SK-N-SH treated with all-trans-retinoic acid at 6 μM for 48 hours (cell line): ENCODE data around the gene HGS.

Experiments
- BACH2 ChIP-seq: fragments of 250-450 bp; sonication (Bioruptor Pico); IDR thresholded peaks from 2 replicates; pipeline ENCODE4 v1.9.0; 2021; ENCODE audit warnings: mild to moderate bottlenecking, borderline replicate concordance
- CSDC2 ChIP-seq: fragments of 250-450 bp; sonication (Bioruptor Pico); IDR thresholded peaks from 2 replicates; pipeline ENCODE4 v1.5.0; 2020; ENCODE audit warnings: mild to moderate bottlenecking, moderate library complexity
- ESRRG ChIP-seq: fragments of 250-450 bp; sonication (Bioruptor Pico); IDR thresholded peaks from 2 replicates; pipeline ENCODE4 v1.6.1; 2021; ENCODE audit warnings: mild to moderate bottlenecking
- POU6F1 ChIP-seq: fragments of 250-450 bp; sonication (Bioruptor Pico); IDR thresholded peaks from 2 replicates; pipeline ENCODE4 v1.8.0; 2021; ENCODE audit warnings: low read depth, mild to moderate bottlenecking, moderate library complexity, borderline replicate concordance
- RARB ChIP-seq: fragments of 250-450 bp; sonication (Bioruptor Pico); IDR thresholded peaks from 2 replicates; pipeline ENCODE4 v1.8.0; 2021; ENCODE audit warnings: mild to moderate bottlenecking, moderate library complexity
- SNAI2 ChIP-seq: fragments of 250-450 bp; sonication (Bioruptor Pico); IDR thresholded peaks from 2 replicates; pipeline ENCODE4 v1.5.0; 2020; ENCODE audit warnings: mild to moderate bottlenecking, moderate library complexity
- TOX ChIP-seq: fragments of 250-450 bp; sonication (Bioruptor Pico); IDR thresholded peaks from 2 replicates; pipeline ENCODE4 v1.8.0; 2021; ENCODE audit warnings: mild to moderate bottlenecking, moderate library complexity, borderline replicate concordance
- ZC3H10 ChIP-seq: fragments of 250-450 bp; sonication (Bioruptor Pico); IDR thresholded peaks from 2 replicates; pipeline ENCODE4 v1.5.1; 2021; ENCODE audit warnings: mild to moderate bottlenecking, moderate library complexity
- ZFP3 ChIP-seq: fragments of 250-450 bp; sonication (Bioruptor Pico); IDR thresholded peaks from 2 replicates; pipeline ENCODE4 v1.5.0; 2020; ENCODE audit warnings: mild to moderate bottlenecking, moderate library complexity
- ZFP30 ChIP-seq: fragments of 450-650 bp; formaldehyde crosslinking; IDR thresholded peaks from 2 replicates; pipeline ENCODE4 v1.5.0; 2022; ENCODE audit warnings: mild to moderate bottlenecking, moderate library complexity
- ZNF565 ChIP-seq: fragments of 450-650 bp; formaldehyde crosslinking; conservative IDR thresholded peaks from 2 replicates; pipeline ENCODE4 v1.5.0; 2020; ENCODE audit warnings: low read depth, mild to moderate bottlenecking, moderate library complexity
- ZNF70 ChIP-seq: fragments of 450-650 bp; formaldehyde crosslinking; IDR thresholded peaks from 2 replicates; pipeline ENCODE4 v1.5.0; 2020; ENCODE audit warnings: mild to moderate bottlenecking, moderate library complexity
- ZNF8 ChIP-seq: fragments of 450-650 bp; formaldehyde crosslinking; IDR thresholded peaks from 2 replicates; pipeline ENCODE4 v1.5.0; 2020; ENCODE audit warnings: mild to moderate bottlenecking, moderate library complexity

- TF ChIP-seq ZFP30 (CRISPR knock-in tag) (no peak), ZFP3 (no peak), ESRRG (CRISPR knock-in tag) (no peak), TOX (CRISPR knock-in tag) (no peak), RARB (CRISPR knock-in tag) (no peak), ZC3H10 (CRISPR knock-in tag) (no peak), SNAI2 (no peak), ZNF70 (CRISPR knock-in tag) (no peak), BACH2 (CRISPR knock-in tag) (no peak), CSDC2 (no peak), POU6F1 (CRISPR knock-in tag) (no peak), ZNF565 (CRISPR knock-in tag) (no peak), ZNF8 (CRISPR knock-in tag) (no peak)
Observed at GRCh38 chr17:81705518-81706231, 21.9 kb downstream of the HGS start.
